Astrocyte (in vitro differentiated cells and primary cell): Measurements from ENCODE around the gene SENP8.

Experiments used
- CTCF ChIP-seq: IDR thresholded peaks from 2 replicates; pipeline ENCODE4 v1.5.1; 2011; ENCODE audit warnings: low read depth, mild to moderate bottlenecking, inconsistent platforms, low read length, moderate library complexity; ENCODE audit not compliant: insufficient read depth
- EZH2 ChIP-seq: IDR thresholded peaks from 2 replicates; pipeline ENCODE4 v1.6.1; 2012; ENCODE audit warnings: mild to moderate bottlenecking, low read length, inconsistent platforms; ENCODE audit not compliant: insufficient read depth

GRCh38 chr15:72086010-72086697 lies 32.0 kb upstream of the SENP8 start:
- TF ChIP-seq CTCF (no peak), EZH2 (no peak)
